Sigmoid colon (tissue), 4 donors: Measurements from ENCODE around the gene ANO1.

Experiments used
- EP300 ChIP-seq, 4 donors: sonication (generic); formaldehyde crosslinking; IDR thresholded peaks; one replicate each; pipeline ENCODE4 v1.6.1; 2017; ENCODE audit warnings: antibody characterized with exemption in 4 of 4
- POLR2AphosphoS5 ChIP-seq, 4 donors: sonication (generic); formaldehyde crosslinking; IDR thresholded peaks; one replicate each; pipeline ENCODE4 v1.6.1; 2017; ENCODE audit warnings: antibody characterized with exemption in 4 of 4
- TF ChIP-seq, protein P1 (sequence below), 4 experiments: fragments of 450-650 bp in 3 of 4; fragments of 200-600 bp in 1 of 4; IDR thresholded peaks; one replicate each; pipeline ENCODE4 v1.5.1; 2016 to 2019; ENCODE audit warnings: antibody characterized with exemption in 4 of 4, mild to moderate bottlenecking in 3 of 4, moderate library complexity in 2 of 4

DNA sequence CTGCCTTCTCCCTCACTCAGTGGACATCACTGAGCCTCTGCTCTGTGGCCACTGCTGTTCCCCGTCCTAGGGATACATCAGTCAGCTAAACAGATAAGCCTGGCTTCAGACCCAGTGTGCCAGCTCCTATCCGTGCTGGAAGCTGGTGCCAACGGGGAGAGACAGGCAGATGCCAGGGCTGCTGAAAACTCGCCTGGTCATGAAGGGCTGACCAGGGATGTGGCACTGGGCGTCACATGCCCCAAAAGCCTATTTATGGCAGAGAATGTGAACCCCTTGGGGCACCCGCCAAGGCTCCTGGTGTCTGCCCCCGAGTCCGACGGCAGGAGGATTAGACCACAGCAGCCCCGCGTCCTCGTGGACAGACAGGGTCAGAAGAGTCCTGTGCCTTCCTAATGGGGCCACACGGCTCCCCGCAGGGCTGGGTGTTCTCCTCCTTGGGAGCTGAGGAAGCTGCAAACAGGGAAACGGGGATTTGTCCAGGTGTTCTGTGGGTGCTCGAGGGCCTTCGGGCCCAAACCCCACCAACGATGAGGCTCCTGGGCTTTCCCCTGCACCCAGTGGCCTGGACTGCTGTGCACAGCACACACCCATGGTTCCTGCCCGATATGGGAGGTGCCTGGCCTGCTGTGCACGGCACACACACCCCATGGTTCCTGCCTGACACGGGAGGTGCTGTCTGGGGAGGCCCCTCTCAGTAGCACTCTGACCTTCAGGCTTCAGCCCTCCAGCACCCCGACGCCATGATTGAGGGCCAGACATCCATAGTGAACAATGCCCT lies 19.9 kb downstream of the ANO1 start:
- TF ChIP-seq, protein P1, sequence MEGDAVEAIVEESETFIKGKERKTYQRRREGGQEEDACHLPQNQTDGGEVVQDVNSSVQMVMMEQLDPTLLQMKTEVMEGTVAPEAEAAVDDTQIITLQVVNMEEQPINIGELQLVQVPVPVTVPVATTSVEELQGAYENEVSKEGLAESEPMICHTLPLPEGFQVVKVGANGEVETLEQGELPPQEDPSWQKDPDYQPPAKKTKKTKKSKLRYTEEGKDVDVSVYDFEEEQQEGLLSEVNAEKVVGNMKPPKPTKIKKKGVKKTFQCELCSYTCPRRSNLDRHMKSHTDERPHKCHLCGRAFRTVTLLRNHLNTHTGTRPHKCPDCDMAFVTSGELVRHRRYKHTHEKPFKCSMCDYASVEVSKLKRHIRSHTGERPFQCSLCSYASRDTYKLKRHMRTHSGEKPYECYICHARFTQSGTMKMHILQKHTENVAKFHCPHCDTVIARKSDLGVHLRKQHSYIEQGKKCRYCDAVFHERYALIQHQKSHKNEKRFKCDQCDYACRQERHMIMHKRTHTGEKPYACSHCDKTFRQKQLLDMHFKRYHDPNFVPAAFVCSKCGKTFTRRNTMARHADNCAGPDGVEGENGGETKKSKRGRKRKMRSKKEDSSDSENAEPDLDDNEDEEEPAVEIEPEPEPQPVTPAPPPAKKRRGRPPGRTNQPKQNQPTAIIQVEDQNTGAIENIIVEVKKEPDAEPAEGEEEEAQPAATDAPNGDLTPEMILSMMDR (IDR thresholded peaks at IDR 0.05) = no peak
- TF ChIP-seq EP300 (IDR thresholded peaks at IDR 0.05) (no peak), POLR2AphosphoS5 (IDR thresholded peaks at IDR 0.05) (no peak)
